Measurements from ENCODE around the gene ESRRA. TPM values are rescaled to one million over a fixed set of nuclear protein-coding genes. Genes with fewer than 3 reads are reported as not detected.

ESRRA gene
- total and polyA plus RNA-seq, 2 of the 8 experiments (the other 6 are each of a cell fraction or from before 2014, with no cell fraction given) = 18.2 to 37.0 TPM

DNA sequence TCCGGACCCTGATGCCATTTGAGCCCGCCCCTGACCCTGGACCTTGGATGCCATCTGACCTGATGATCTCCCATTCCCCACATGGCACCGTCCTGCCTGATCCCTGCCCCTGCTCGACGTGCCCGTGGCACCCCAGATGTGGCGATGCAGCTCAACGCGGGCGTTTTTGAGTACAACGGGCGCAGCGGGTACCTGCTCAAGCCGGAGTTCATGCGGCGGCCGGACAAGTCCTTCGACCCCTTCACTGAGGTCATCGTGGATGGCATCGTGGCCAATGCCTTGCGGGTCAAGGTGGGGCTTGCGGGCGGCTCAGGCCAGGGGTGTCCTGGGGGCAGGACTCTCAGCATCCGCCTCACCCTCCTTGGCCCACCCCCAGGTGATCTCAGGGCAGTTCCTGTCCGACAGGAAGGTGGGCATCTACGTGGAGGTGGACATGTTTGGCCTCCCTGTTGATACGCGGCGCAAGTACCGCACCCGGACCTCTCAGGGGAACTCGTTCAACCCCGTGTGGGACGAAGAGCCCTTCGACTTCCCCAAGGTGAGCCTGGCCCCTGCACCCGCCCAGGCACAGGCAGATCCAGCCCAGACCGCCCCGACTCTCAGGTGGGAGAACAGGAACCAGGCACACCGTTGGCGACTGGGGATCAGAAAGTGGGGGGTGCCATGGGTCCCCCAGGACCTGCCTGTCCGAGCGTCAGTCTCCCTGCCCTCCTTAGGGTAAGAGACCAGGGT, 42.9 kb upstream of the ESRRA start:
- H3K4ac ChIP-seq (replicated peaks; ENCODE audit: insufficient read length, low read depth, low read length) = no peak overlapping the region
- no peak overlapping the region for H3K56ac ChIP-seq (replicated peaks; ENCODE audit: insufficient read length, low read depth, low read length)
- H4K8ac ChIP-seq (ENCODE audit: extremely low read depth, insufficient read depth, low read length) = no peak overlapping the region; the same call in 1 of the 2 replicates
- POLR2A ChIA-PET (ENCODE audit: partially characterized antibody) = interaction anchor here (1.2 to 11.9 kb wide), 5 partner anchors 6 to 38 kb away, joined by 3 to 352 read pairs (median 5); partner anchors contain the start of genes CATSPERZ, FKBP2, PLCB3 and PPP1R14B
- WGBS, 2 experiments (ENCODE audit: extremely low coverage in 1 of 2, insufficient coverage in 1 of 2, insufficient read length in 1 of 2, insufficient replicate concordance in 2 of 2, low coverage in 1 of 2, low lambda C conversion rate in 2 of 2, missing lambda C conversion rate in 1 of 2) = 94% methylated on average over 42 of the region's 42 CpGs; no CpG with 5 or more reads in 1 of the 2 experiments
- no peak overlapping the region for H3K14ac ChIP-seq (ENCODE audit: insufficient read length)
- H3K9ac ChIP-seq (replicated peaks in 1 of 4; ENCODE audit: extremely low read depth in 1 of 4, low read depth in 3 of 4, low read length in 3 of 4) = no peak overlapping the region
- no peak overlapping the region; the same call in 1 of the 2 replicates for H2BK5ac ChIP-seq (ENCODE audit: low read depth, low read length)
- no peaks in the 10 kb centered on the region; a peak in 3 of 7 replicates for H3K4me1 ChIP-seq (replicated peaks in 1 of 4; ENCODE audit: control insufficient read depth in 3 of 4, insufficient read depth in 4 of 4, low read length in 3 of 4)
- no peak overlapping the region for H2BK12ac ChIP-seq (ENCODE audit: low read depth, low read length)
- no peak overlapping the region for H3K23ac ChIP-seq (ENCODE audit: insufficient read length)
- no peak overlapping the region for H2BK20ac ChIP-seq (ENCODE audit: low read length)
- H3K36me3 ChIP-seq (ENCODE audit: control insufficient read depth in 2 of 4, insufficient read depth in 4 of 4, low read length in 3 of 4) = peaks cover 22 to 81% (median 39%) of the 10 kb centered on the region in 4 experiments
- no peak overlapping the region for H3K27ac ChIP-seq (ENCODE audit: low read depth, low read length)
- no peak overlapping the region for H4K5ac ChIP-seq (ENCODE audit: insufficient read length, low read depth, low read length)
- H3K27me3 ChIP-seq (replicated peaks in 1 of 4; ENCODE audit: control insufficient read depth in 3 of 4, extremely low read depth in 1 of 4, insufficient read depth in 3 of 4, low read length in 3 of 4) = no peaks in the 10 kb centered on the region
- CTCF ChIA-PET (ENCODE audit: partially characterized antibody) = interaction anchor here (0.9 to 8.5 kb wide), 10 partner anchors 6 to 81 kb away, joined by 3 to 102 read pairs (median 6); partner anchors contain the start of genes CATSPERZ, FERMT3, PLCB3 and PPP1R14B
- H2AK5ac ChIP-seq (ENCODE audit: low read depth, low read length) = no peak overlapping the region
- H3K23me2 ChIP-seq (ENCODE audit: low read depth, low read length) = no peaks in the 10 kb centered on the region
- DNase-seq (ENCODE audit: low read depth in 1 of 2, low spot score in 2 of 2) (no peak), FAIRE-seq (no peak)
- H3K4me2 ChIP-seq (ENCODE audit: insufficient read depth in 1 of 2, low read depth in 2 of 2, low read length in 2 of 2) = no peak overlapping the region
- H2BK120ac ChIP-seq (replicated peaks; ENCODE audit: low read depth, low read length) = no peak overlapping the region
- H3K79me1 ChIP-seq (ENCODE audit: low read depth, low read length) = no peaks in the 10 kb centered on the region
- no peak overlapping the region for H4K91ac ChIP-seq (replicated peaks; ENCODE audit: insufficient read length, low read length)
- no peak overlapping the region for H3K18ac ChIP-seq (ENCODE audit: extremely low read depth, low read length)
- H3K9me3 ChIP-seq (ENCODE audit: insufficient read depth in 2 of 2, low read depth in 1 of 2, low read length in 1 of 2) = no peaks in the 10 kb centered on the region
- H3K4me3 ChIP-seq (ENCODE audit: extremely low read depth in 1 of 4, insufficient read depth in 2 of 4, low read depth in 3 of 4, low read length in 4 of 4) = no peak overlapping the region
- no peak overlapping the region for H2BK15ac ChIP-seq (ENCODE audit: low read length)
- peaks cover 8 to 20% of the 10 kb centered on the region in 2 experiments for H4K20me1 ChIP-seq (replicated peaks in 1 of 2; ENCODE audit: control insufficient read depth in 1 of 2, insufficient read depth in 2 of 2, low read length in 2 of 2)
- H3K79me2 ChIP-seq (ENCODE audit: control insufficient read depth in 1 of 2, insufficient read depth in 2 of 2, low read length in 2 of 2) = no peaks in the 10 kb centered on the region
- no peak overlapping the region for H2AFZ ChIP-seq (ENCODE audit: low read length)
- TF ChIP-seq KDM4A (IDR thresholded peaks at IDR 0.05; ENCODE audit: low read depth, low read length, severe bottlenecking) (no peak), EZH2 (IDR thresholded peaks at IDR 0.05; ENCODE audit: low read depth, low read length, severe bottlenecking) (no peak), KDM5A (IDR thresholded peaks at IDR 0.05; ENCODE audit: low read length) (no peak), MAFK (IDR thresholded peaks at IDR 0.05; ENCODE audit: low read depth, low read length) (no peak), RBBP5 (IDR thresholded peaks at IDR 0.05; ENCODE audit: borderline replicate concordance, low read depth, low read length) (no peak), ATF3 (IDR thresholded peaks at IDR 0.05; ENCODE audit: insufficient read depth, low read depth, low read length) (no peak), ASH2L (IDR thresholded peaks at IDR 0.05; ENCODE audit: low read length) (no peak)
- TF ChIP-seq, protein P1, sequence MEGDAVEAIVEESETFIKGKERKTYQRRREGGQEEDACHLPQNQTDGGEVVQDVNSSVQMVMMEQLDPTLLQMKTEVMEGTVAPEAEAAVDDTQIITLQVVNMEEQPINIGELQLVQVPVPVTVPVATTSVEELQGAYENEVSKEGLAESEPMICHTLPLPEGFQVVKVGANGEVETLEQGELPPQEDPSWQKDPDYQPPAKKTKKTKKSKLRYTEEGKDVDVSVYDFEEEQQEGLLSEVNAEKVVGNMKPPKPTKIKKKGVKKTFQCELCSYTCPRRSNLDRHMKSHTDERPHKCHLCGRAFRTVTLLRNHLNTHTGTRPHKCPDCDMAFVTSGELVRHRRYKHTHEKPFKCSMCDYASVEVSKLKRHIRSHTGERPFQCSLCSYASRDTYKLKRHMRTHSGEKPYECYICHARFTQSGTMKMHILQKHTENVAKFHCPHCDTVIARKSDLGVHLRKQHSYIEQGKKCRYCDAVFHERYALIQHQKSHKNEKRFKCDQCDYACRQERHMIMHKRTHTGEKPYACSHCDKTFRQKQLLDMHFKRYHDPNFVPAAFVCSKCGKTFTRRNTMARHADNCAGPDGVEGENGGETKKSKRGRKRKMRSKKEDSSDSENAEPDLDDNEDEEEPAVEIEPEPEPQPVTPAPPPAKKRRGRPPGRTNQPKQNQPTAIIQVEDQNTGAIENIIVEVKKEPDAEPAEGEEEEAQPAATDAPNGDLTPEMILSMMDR (IDR thresholded peaks at IDR 0.05; ENCODE audit: control extremely low read depth in 1 of 3, insufficient read depth in 1 of 3, low read depth in 1 of 3, low read length in 3 of 3) = no peak
